Measurements from ENCODE around the gene GP5.

DNA sequence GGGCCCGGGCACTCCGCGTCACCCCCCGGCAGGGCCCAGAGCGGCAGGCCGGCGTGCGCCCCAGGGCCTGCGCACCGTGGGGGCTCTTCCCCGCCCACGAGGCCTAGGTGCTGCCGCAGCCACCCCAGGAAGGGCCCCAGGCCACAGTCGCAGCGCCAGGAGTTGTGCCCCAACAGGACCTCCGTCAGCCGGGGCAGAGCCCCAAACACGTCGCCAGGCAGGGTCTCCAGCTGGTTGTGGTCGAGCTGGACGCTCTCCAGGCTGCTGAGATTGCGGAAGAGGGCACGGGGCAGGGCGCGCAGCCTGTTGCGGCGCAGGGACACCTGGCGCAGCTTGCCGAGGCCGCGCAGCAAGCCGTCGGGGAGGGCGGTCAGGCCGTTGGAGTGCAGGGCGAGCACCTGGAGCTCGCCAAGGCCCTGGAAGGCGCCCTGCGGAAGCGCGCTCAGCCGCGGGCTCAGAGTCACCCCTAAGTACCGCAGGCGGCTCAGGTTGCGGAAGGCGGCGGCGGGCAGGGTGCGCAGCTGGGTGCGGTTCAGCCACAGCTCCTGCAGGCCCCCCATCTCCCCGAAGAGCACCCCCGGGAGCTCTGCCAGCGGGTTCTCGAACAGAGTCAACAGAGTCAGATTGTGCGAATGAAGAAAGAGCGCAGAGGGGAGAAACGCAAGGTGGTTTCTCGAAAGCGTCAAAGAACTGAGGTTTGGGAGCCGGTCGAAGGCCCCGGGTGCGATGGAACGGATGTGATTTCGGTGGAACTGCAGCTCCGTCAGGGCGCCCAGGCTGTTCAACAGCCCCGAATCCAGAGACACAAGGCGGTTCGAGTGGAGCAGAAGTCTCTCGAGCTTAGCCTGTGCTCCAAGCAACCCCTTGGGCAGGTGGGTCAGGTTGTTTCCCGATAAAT lies 2.0 kb downstream of the GP5 start:
- no peak for TF ChIP-seq POLR2A (IDR thresholded peaks at IDR 0.05; ENCODE audit: low read depth)
- TF ChIP-seq, protein P1, sequence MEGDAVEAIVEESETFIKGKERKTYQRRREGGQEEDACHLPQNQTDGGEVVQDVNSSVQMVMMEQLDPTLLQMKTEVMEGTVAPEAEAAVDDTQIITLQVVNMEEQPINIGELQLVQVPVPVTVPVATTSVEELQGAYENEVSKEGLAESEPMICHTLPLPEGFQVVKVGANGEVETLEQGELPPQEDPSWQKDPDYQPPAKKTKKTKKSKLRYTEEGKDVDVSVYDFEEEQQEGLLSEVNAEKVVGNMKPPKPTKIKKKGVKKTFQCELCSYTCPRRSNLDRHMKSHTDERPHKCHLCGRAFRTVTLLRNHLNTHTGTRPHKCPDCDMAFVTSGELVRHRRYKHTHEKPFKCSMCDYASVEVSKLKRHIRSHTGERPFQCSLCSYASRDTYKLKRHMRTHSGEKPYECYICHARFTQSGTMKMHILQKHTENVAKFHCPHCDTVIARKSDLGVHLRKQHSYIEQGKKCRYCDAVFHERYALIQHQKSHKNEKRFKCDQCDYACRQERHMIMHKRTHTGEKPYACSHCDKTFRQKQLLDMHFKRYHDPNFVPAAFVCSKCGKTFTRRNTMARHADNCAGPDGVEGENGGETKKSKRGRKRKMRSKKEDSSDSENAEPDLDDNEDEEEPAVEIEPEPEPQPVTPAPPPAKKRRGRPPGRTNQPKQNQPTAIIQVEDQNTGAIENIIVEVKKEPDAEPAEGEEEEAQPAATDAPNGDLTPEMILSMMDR (IDR thresholded peaks at IDR 0.05): no peak
- TF ChIP-seq POLR2AphosphoS5 (IDR thresholded peaks at IDR 0.05): no peak
- TF ChIP-seq EP300 (IDR thresholded peaks at IDR 0.05): no peak
